Limb (tissue), 2 donors: ENCODE results near the gene SLC5A3.

ENCODE experiments used
- DNase-seq, 2 donors: peaks; one replicate each; pipeline ENCODE4 v3.0.0-alpha.2; 2016; ENCODE audit errors: extremely low spot score in 2 of 2

SLC5A3 gene

GRCh38 chr21:34100337-34100736 is 27.0 kb downstream of the SLC5A3 start:
- DNase-seq, result no peak

GRCh38 chr21:34100790-34101189 is 27.4 kb downstream of the SLC5A3 start:
- no peak for DNase-seq

GRCh38 chr21:34105947-34106541 is 32.7 kb downstream of the SLC5A3 start:
- DNase-seq, result no peak

GRCh38 chr21:34107606-34108005 is 34.2 kb downstream of the SLC5A3 start:
- no peak for DNase-seq

GRCh38 chr21:34109075-34109474 is 35.7 kb downstream of the SLC5A3 start:
- DNase-seq, result no peak

GRCh38 chr21:34110594-34111202 is 37.3 kb downstream of the SLC5A3 start:
- DNase-seq, result no peak

GRCh38 chr21:34112316-34113033 is 39.1 kb downstream of the SLC5A3 start:
- DNase-seq, result no peak

- no peak for DNase-seq
Observed at GRCh38 chr21:34113842-34114241, 40.5 kb downstream of the SLC5A3 start.

GRCh38 chr21:34115160-34115559 is 41.8 kb downstream of the SLC5A3 start:
- DNase-seq, result no peak

- no peak for DNase-seq
Observed at GRCh38 chr21:34116569-34116968, 43.2 kb downstream of the SLC5A3 start.

- DNase-seq, result no peak
Observed at GRCh38 chr21:34120867-34121266, 47.5 kb downstream of the SLC5A3 start.

GRCh38 chr21:34122047-34122446 is 48.7 kb downstream of the SLC5A3 start:
- no peak for DNase-seq
